Adipose tissue (tissue), 3 donors: Measurements from ENCODE around the gene RAB25. TPM values are rescaled to one million over a fixed set of nuclear protein-coding genes. Genes with fewer than 3 reads are reported as not detected.
"Not testable (repeated sequence)": the region's sequence is repeated elsewhere in the genome, so short reads cannot be mapped to it uniquely, and the experiment has no call there.

ENCODE experiments used
- H3K27ac ChIP-seq: one replicate; pipeline ENCODE4 v1.5.1; 2013; ENCODE audit warnings: low read depth, low read length
- WGBS, 3 donors: extraction: QIAGEN DNeasy Blood & Tissue Kit; methylation state at CpG; one replicate each; pipeline ENCODE4 v1.1.7; 2013; 5-methylcytosine and 5-hydroxymethylcytosine counted together
- polyA plus RNA-seq, 3 donors: library from polyadenylated mRNA; stranded (reverse); fragments of 200-250 nt; gene quantifications; one replicate each; pipeline ENCODE4 v1.2.3, GENCODE V29; 2013
- donor health status: healthy with polysubstance abuse.
- donor health status: Bipolar disorder and iron deficiency.
- donor health status: healthy.

The RAB25 gene
- polyA plus RNA-seq, 3 donors: 0.56 to 58.7 (median 11.8) TPM

DNA sequence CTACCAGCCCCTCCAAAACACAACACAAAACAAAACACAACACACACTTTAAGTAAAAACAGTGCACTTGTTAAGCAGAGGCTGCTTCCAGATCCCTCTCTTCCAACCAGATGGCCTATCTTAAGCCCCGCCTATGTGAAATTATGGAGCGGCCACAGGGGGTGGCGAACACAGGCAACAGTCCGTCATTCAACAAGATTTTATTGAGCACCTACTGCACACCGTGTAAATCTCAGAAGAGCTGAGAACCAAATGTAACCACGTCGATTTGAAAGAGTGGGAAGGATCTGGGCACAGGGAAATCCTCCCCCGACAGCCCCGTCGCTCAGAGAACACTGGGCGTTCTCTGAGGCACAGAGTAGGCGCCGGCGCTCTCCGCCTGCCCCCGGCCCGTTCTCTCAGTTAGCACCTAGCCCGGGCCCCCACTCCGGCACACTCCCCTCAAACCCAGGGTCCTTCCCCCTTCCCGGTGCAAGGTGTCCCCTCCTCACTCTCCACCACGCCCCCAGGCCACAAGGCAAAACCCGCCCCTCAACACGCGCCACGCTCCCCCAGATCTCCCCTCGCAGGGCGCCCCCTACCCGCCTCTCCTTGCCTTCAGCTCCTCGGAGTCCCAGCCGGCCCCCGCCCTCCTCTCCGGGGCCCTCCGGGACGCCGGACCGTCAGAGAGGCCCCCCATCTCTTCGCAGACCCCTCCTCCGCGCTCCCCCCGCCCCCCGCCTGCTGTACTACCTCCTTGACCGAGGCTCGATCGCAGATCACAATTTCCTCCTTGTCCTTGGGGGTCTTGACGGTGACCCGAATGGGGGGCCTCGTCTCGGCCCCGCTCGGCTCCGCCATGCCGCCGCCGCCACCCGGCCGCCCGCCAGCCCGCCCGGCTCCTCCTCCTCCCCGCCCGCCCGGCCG is 7.8 kb upstream of the RAB25 start:
- 0 to 1% (median 1%) methylated on average over 41 to 60 of the region's 63 CpGs for WGBS, 3 donors

DNA sequence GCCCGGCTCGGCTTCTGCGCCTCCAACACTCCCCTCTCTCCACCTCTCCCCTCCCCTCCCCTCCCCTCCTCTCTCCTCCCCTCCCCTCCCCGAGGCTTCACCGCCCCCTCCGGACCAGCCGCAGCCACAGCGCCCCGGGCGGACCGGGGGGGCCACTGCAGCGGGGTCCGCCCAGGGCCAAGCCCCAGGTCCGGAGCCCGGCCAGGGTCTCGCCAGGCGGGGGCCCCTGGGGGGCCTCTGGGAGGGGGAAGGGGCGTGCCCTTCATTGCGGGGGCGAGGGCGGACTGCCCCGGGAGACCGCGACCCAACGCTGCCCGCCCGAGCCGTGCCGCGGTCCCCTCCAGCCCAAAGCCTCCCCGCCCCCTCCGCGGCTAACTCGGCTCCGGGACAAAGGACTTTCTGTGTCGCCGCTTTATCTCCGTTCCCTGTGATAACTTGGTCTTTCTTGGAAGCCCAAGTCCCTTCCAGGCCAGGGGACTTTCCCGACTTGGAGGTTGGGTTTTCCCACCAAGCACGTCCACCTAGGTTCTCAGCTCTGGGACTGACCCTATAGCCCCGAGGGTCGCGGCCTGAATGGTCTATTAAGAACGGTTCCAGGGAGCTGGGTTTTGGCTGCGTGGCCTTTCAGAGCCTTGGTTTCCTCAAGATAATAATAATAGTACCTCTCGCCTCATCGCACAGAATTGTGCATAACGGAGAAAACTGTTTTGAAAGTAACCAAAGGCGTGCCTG is 7.0 kb upstream of the RAB25 start, which contains the start of gene UBQLN4:
Gene UBQLN4, minus strand, starts transcription at position 31 of the 732 bp plus-strand sequence. CDS start 97 bp downstream, outside the sequence.
- 1% methylated on average over 31 to 41 of the region's 49 CpGs for WGBS, 3 donors
- H3K27ac ChIP-seq: peak within 1 kb of the TSS; percentile 38

More for the DNA sequence above, 7.8 kb upstream of the RAB25 start:
- H3K27ac ChIP-seq: no peak overlapping the region

DNA sequence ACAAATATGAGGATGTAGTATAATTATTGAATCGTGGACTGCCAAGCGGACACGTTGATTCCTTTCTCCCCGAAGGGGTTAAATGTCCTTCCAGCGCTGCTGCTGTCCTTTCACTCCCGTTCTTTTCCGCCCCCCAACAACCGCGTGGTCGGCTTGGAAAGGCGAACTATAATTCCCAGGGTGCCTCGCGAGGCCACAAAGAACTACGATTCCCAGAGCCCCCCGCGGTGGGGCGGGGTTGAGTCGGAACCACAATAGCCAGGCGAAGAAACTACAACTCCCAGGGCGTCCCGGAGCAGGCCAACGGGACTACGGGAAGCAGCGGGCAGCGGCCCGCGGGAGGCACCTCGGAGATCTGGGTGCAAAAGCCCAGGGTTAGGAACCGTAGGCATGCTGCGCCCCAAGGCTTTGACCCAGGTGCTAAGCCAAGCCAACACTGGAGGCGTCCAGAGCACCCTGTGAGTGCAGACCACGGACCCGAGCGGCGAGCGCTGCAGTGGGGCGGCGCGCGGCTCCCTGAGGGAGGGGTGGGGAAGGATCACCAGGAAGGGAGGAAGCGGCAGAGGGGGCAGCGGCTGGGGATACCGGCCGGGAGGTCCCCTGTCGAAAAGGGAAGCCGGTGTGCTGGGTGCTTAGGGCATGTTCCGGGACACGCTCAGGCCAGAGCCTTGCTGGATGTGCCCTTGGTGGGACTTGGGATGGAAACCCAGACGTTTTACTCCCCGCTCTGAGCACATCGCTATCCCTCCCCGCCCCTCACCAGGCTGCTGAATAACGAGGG is 6.3 kb upstream of the RAB25 start, which contains the start of gene LAMTOR2:
Gene LAMTOR2, plus strand, starts transcription at position 283 of the 781 bp plus-strand sequence. Its CDS starts 108 bp downstream, at position 391.
- WGBS, 3 donors: 0 to 1% (median 0%) methylated on average over 53 of the region's 53 CpGs

DNA sequence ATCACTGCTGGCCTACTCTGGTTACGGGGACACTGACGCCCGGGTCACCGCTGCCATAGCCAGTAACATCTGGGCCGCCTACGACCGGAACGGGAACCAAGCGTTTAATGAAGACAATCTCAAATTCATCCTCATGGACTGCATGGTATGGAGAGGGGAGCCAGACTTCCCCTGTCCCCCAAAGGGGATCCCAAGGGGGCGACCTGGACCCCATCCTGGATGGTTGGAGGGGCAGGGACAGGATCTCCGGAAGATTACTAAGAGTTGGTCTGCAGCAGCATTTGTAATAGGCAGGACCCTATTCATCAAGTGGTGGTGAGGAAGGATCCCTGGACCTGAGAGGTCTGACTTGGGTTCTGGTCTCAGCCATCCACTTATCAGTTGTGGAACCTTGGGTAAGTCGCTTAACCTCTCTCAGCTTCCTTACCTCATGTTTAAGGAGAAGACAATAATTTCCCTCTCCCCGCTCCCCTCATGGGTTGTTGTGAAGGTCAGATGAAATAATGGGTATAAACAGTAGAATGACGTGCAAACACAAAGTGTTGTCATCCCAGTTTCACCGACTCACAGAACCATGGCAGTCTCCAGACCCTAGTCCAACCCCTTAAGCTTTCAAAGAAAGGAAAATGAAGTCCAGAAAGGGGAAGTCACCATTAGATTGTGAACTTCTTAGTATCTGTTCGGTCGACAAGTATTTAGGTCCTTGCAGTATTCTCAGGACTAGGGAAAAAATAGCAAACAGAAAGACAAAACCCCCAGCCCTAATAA is 5.5 kb upstream of the RAB25 start:
- H3K27ac ChIP-seq: no peak overlapping the region
- WGBS, 3 donors: 18 to 19% (median 19%) methylated on average over 17 of the region's 17 CpGs

More for the DNA sequence above, 6.3 kb upstream of the RAB25 start, which contains the start of gene LAMTOR2:
- peak within 1 kb of the TSS; percentile 48 for H3K27ac ChIP-seq

DNA sequence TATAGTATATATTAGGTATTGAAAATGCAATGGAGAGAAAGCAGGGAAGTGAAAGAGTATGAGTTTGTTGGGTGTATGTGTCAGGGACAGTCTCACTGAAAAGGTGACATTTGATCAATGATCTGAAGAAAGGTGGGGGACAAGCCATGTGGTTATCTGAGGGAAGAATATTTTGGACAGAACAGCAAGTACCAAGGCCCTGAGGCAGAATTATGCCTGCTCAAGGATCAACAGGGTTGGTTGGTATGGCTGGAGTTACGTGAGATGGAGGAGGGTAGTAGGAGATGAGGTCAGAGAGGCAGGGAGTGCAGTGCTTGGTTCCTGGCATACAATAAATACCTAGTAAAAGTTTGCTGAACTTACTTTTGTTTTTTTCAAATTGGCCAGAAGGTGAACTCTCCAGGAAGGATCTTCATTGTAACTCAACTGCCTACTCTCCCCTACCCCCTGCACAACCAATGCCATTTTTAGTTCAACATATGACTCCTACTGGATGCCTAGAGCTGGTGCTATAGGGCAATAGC is 4.6 kb upstream of the RAB25 start:
- no peak overlapping the region for H3K27ac ChIP-seq
- WGBS, 3 donors: 93 to 100% (median 96%) methylated on average over 1 of the region's 1 CpG

DNA sequence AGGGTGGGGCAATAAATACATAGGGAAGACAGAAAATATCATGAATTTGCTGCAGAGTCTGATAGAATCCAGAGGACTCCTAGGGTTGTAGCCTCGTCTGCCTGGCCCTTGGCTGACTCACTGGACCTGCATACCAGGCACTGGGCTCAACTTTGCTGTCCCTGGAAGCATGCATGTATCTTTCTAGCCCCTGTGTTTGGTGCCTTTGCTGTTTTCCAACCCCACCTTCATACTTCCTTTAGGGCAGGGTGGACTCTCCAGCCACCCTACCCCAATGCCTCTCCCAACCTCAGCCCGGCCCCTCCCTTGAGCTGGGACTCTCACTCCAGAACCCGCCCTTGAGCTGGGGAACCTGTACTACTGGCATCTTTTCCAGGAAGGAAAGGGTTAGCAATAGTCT is 1.2 kb downstream of the RAB25 start:
- WGBS, 3 donors: 76 to 80% (median 80%) methylated on average over 3 of the region's 3 CpGs
- H3K27ac ChIP-seq: no peak overlapping the region

DNA sequence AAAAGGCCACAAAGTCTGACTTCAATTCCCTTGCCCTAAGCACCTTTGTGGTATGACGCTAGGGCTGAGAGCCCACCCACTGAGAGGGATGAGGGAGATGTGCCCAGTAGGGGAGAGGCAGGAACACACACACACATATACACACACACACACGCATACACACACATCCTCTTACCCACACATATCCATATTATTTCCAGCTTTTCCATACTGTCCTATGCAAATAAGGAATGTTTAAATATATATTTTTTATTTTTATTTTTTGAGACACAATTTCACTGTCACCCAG is 3.0 kb downstream of the RAB25 start:
- WGBS, 3 donors: 65 to 70% (median 66%) methylated on average over 2 of the region's 2 CpGs
- H3K27ac ChIP-seq: no peak overlapping the region

DNA sequence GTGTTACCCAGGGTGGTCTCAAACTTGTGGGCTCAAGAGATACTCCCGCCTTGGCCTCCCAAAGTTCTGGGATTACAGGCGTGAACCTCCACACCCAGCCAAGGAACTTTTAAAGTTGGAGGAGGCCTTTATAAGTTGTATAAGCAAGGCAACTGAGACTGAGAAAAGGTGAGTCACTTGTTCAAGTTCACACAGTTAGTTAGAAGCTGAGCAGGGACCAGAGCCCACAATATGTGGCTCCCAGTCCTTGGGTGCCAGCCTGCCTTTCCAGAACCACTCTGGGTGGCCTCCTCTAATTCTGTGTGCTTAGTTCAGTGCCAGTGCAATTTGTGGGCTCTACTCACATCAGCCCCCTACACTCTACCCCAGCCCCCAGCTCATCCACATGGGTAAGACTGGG is 3.7 kb downstream of the RAB25 start:
- 93 to 96% (median 94%) methylated on average over 2 of the region's 2 CpGs for WGBS, 3 donors

DNA sequence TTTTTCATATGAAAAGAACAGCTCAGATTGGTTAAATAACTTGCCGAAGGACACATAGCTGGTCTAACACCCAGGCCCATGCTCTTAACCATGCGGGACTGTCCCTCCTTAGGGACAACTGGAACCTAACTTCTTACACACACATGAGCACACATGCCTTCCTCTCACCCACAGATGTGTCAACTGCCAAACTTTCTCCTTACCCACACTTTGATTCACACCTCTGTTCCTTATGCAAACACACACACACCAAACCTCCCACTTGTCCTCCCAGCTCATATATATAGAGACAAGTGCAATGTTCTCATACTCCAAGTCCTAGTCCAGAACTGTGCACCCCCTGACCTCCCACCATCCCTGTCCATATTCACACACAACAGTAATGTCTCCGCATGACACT is 4.3 kb downstream of the RAB25 start:
- H3K27ac ChIP-seq: no peak overlapping the region

More for the DNA sequence above, 3.7 kb downstream of the RAB25 start:
- no peak overlapping the region for H3K27ac ChIP-seq

DNA sequence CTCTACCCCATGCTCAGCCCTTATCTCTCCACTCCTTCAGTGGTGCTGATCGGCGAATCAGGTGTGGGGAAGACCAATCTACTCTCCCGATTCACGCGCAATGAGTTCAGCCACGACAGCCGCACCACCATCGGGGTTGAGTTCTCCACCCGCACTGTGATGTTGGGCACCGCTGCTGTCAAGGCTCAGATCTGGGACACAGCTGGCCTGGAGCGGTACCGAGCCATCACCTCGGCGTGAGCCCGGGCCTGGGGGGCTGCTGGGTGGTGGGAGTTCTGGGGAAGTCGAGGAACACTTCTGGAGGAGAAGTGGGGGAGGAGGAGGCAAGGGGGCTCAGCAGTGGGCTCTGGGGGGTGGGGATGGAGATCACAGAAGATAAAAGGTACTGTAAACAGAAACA is 4.9 kb downstream of the RAB25 start:
- no peak overlapping the region for H3K27ac ChIP-seq
- WGBS, 3 donors: 73 to 81% (median 78%) methylated on average over 16 of the region's 16 CpGs

More for the DNA sequence above, 4.3 kb downstream of the RAB25 start:
- WGBS, 3 donors: 82 to 97% (median 83%) methylated on average over 3 of the region's 3 CpGs

DNA sequence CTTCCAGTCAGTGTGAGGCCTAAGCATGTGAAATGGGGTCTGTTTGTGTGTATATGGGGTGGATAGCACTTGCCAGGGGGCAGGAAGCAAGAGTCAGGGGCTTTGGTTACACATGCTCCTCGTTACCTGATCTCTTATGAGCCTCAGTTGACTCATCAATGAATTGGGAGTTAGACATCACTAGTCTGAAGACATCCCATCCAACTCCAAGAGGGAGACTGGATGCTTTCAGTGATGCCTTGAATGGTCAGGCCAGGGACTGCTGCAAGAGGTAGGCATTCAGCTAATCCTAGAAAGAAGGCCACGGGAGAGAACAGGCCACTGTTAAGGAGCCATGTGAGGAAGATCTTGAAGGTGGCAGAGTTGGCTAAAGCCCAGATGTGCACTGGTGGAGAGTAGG is 6.3 kb downstream of the RAB25 start:
- no peak overlapping the region for H3K27ac ChIP-seq
- 88 to 91% (median 89%) methylated on average over 2 of the region's 2 CpGs for WGBS, 3 donors

DNA sequence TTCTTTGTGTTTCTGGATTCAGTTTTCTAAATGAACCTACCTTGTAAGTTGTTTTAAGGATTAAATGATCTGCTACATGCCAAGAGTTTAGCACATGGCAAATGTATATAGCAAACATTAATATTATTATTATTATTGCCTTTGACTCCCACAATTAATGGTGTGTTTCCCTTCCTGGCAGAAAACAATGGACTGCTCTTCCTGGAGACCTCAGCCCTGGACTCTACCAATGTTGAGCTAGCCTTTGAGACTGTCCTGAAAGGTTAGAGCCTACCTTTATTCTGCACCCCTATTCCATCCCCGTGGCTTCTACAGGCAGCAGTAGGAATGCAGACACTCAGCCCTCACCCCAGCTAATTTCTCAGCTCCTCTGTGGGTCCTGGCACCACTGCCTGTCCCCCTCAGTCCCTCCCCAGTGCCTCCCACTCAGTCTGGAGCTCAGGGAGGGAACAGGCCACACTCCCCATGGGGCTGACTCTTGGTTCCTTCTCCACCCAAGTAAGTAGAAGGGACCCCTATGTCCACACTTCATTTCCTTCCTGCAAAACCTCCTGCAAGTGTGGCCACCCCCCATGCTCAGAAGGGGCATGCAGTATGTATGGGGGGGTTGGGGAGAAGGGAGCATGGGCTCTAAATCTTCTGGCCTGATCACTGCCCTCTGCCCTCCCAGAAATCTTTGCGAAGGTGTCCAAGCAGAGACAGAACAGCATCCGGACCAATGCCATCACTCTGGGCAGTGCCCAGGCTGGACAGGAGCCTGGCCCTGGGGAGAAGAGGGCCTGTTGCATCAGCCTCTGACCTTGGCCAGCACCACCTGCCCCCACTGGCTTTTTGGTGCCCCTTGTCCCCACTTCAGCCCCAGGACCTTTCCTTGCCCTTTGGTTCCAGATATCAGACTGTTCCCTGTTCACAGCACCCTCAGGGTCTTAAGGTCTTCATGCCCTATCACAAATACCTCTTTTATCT is 8.8 kb downstream of the RAB25 start:
- 63 to 76% (median 76%) methylated on average over 3 of the region's 3 CpGs for WGBS, 3 donors
- no peak overlapping the region for H3K27ac ChIP-seq

DNA sequence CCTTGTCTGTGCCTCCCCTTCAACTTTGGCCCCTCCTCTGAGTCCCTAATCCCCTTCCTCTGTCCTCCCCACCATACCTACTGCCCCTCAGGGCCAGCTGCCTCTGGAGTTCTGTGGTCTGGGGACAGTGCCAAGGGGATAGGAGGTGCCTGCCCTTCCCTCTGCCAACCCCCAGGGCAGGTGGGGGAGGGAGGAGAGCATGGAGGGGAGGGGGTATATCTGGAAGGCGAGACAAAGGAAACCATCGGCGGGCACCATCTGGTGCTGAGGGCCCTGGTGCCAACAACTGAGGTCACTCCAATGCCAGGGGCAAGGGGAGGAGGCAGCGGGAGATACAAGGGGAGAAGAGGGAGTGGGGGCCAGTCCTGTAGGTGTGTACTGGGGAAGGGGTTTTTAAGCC is 9.6 kb downstream of the RAB25 start:
- 47 to 67% (median 59%) methylated on average over 4 of the region's 4 CpGs for WGBS, 3 donors
- H3K27ac ChIP-seq: no peak overlapping the region

DNA sequence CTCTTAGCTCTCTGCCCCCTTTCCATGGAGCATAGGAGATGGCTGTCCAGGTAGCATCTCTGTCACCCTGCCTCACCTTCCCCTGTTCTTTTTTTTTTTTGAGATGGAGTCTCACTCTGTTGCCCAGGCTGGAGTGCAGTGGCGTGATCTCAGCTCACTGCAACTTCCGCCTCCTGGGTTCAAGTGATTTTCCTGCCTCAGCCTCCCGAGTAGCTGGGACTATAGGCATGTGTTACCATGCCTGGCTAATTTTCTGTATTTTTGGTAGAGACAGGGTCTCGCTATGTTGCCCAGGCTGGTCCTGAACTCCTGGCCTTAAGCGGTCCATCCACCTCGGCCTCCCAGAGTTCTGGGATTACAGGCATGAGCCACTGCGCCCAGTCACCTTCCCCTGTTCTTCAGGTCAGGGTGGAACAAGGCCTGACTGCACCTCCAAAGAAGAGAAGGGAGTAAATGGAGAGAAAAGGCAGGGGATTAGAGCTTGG is 10.4 kb downstream of the RAB25 start:
- not testable (repeated sequence) for H3K27ac ChIP-seq
- WGBS, 3 donors: 86 to 88% (median 87%) methylated on average over 6 to 7 of the region's 7 CpGs

DNA sequence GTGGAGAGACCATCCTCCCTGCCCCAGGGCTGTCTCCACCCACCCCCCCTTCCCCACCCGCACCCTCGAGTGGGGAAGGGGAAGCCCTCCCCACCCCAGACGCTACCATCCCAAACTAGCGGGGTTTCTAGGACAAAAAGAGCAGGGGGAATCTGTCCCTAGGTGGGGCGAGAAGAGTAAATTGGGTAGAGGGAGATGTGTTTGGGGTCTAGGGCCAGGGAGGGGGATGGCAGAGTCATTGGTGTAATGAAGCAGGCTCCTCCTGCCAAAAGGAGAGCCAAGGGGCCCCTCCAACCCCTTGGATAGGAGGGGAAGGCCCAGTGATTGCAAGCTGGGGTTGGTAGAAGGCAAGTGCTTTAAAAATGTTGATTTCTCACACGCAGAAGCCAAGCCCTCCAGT is 11.3 kb downstream of the RAB25 start:
- no peak overlapping the region for H3K27ac ChIP-seq
- WGBS, 3 donors: 55 to 71% (median 63%) methylated on average over 6 of the region's 6 CpGs

DNA sequence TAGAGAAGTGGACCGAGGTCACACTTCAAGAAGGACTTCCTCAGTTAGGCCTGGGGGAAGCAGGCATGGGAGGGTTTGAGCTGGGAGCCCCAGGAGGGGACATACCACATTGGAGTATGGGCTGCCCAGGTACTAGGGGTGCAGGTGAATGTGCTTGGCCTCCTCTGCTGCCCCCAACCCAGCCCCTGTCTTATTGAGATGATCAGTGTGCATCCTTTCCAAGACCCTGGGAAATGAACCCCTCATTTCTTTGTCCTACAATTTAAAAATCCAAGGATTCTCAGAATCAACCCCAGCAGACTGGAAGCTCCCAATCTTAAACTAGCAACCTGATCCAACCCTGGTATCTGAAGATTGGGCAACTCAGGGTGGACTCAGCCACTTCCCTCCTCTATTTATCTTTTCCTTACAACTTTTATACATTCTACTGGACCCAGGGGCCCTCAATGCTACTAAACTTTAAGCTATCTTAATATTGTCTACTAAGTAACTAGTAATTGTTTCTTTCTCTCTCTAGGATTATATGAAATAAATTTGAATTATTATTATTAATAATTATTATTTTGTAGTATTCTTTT is 12.2 kb downstream of the RAB25 start:
- 0 to 42% (median 27%) methylated on average over 1 of the region's 1 CpG for WGBS, 3 donors
- no peak overlapping the region for H3K27ac ChIP-seq
